HG02852 (cell line): ENCODE results near the gene PPP3R1.
A peak's percentile ranks its signal among the peaks of the same experiment; 100 is the strongest.

ENCODE experiments used
- ATAC-seq: cut with Tn5 transposase; IDR thresholded peaks from one replicate; pipeline ENCODE4 v1.9.1; 2021; ENCODE audit warnings: mild to moderate bottlenecking, moderate library complexity; ENCODE audit not compliant: unreplicated experiment

PPP3R1 gene

GRCh38 chr2:68236103-68236734 lies 16.1 kb downstream of the PPP3R1 start:
- no peak for ATAC-seq

- ATAC-seq, result no peak
These were observed 17.2 kb downstream of the PPP3R1 start for GRCh38 chr2:68235090-68235489.

GRCh38 chr2:68234405-68234804 lies 17.9 kb downstream of the PPP3R1 start:
- ATAC-seq, result no peak

- no peak for ATAC-seq
These were observed 21.3 kb downstream of the PPP3R1 start for GRCh38 chr2:68231061-68231372.

GRCh38 chr2:68230241-68231060 lies 21.9 kb downstream of the PPP3R1 start:
- no peak for ATAC-seq

GRCh38 chr2:68226794-68227193 lies 25.5 kb downstream of the PPP3R1 start:
- no peak for ATAC-seq

- ATAC-seq, result peak; percentile 76
These were observed 27.2 kb downstream of the PPP3R1 start for GRCh38 chr2:68225119-68225632.

- ATAC-seq, result no peak
These were observed 28.9 kb downstream of the PPP3R1 start for GRCh38 chr2:68223419-68223818.

GRCh38 chr2:68222287-68222686 lies 30.0 kb downstream of the PPP3R1 start:
- ATAC-seq, result no peak

- no peak for ATAC-seq
These were observed 33.9 kb downstream of the PPP3R1 start for GRCh38 chr2:68218343-68218901.

GRCh38 chr2:68217729-68218128 lies 34.6 kb downstream of the PPP3R1 start:
- ATAC-seq, result no peak

GRCh38 chr2:68216454-68217310 lies 35.6 kb downstream of the PPP3R1 start:
- peak; percentile 36 for ATAC-seq

GRCh38 chr2:68214381-68214780 lies 38.0 kb downstream of the PPP3R1 start:
- peak; percentile 79 for ATAC-seq

GRCh38 chr2:68206793-68207192 lies 45.5 kb downstream of the PPP3R1 start:
- ATAC-seq, result no peak

- ATAC-seq, result peak; percentile 95
These were observed 48.7 kb downstream of the PPP3R1 start for GRCh38 chr2:68203587-68203986.

GRCh38 chr2:68200157-68200787 lies 52.1 kb downstream of the PPP3R1 start:
- ATAC-seq, result no peak

- ATAC-seq, result no peak
These were observed 56.1 kb downstream of the PPP3R1 start for GRCh38 chr2:68196120-68196716.

GRCh38 chr2:68195096-68195495 lies 57.2 kb downstream of the PPP3R1 start:
- ATAC-seq, result no peak

- ATAC-seq, result no peak
These were observed 58.5 kb downstream of the PPP3R1 start for GRCh38 chr2:68193787-68194372.

- no peak for ATAC-seq
These were observed 59.2 kb downstream of the PPP3R1 start for GRCh38 chr2:68193144-68193543.
